H1 (cell line): ENCODE measurements around the gene MYBPC2. TPM values are rescaled to one million over a fixed set of nuclear protein-coding genes. Genes with fewer than 3 reads are reported as not detected.
A peak's percentile ranks its signal among the peaks of the same experiment; 100 is the strongest.

Experiments used
- CTCF ChIA-PET: fragments of 300-600 bp; sonication (Branson Sonifier 250); formaldehyde crosslinking; loops from one replicate; lab custom pipeline; 2021; ENCODE audit not compliant: partially characterized antibody; lab: Charles Lee
- POLR2A ChIA-PET: fragments of 300-600 bp; sonication (Branson Sonifier 250); formaldehyde crosslinking; loops from one replicate; lab custom pipeline; 2021; ENCODE audit warnings: inconsistent platforms; ENCODE audit not compliant: partially characterized antibody; lab: Charles Lee
- DNase-seq, 2 experiments: peaks; one replicate each; pipeline versions ENCODE4 v3.0.0 to v3.0.0-alpha.2; 2010 to 2022; ENCODE audit warnings: low spot score in 2 of 2, low read depth in 1 of 2, mixed read lengths in 1 of 2
- FAIRE-seq: peaks from 2 replicates; lab custom pipeline; 2011; peaks lifted over from hg19 to GRCh38; lab: Jason Lieb, UNC
- H2AFZ ChIP-seq: 2 replicates; pipeline ENCODE4 v1.8.1; 2012; ENCODE audit warnings: low read length, inconsistent platforms
- H2AK5ac ChIP-seq: 2 replicates; pipeline ENCODE4 v1.6.1; 2013; ENCODE audit warnings: low read depth, low read length
- H2BK120ac ChIP-seq: replicated peaks from 2 replicates; pipeline ENCODE3; 2013; ENCODE audit warnings: low read depth, low read length, inconsistent platforms
- H2BK12ac ChIP-seq: 2 replicates; pipeline ENCODE4 v1.6.1; 2013; ENCODE audit warnings: low read depth, low read length
- H2BK15ac ChIP-seq: 2 replicates; pipeline ENCODE4 v1.6.1; 2013; ENCODE audit warnings: low read length
- H2BK20ac ChIP-seq: 2 replicates; pipeline ENCODE4 v1.6.1; 2013; ENCODE audit warnings: low read length
- H2BK5ac ChIP-seq: 2 replicates; pipeline ENCODE4 v1.6.1; 2013; ENCODE audit warnings: low read depth, low read length
- H3K14ac ChIP-seq: 2 replicates; pipeline ENCODE4 v1.6.1; 2013; ENCODE audit warnings: inconsistent platforms; ENCODE audit not compliant: insufficient read length
- H3K18ac ChIP-seq: 2 replicates; pipeline ENCODE4 v1.6.1; 2013; ENCODE audit warnings: low read length; ENCODE audit errors: extremely low read depth
- H3K23ac ChIP-seq: 2 replicates; pipeline ENCODE4 v1.6.1; 2013; ENCODE audit warnings: inconsistent platforms; ENCODE audit not compliant: insufficient read length
- H3K23me2 ChIP-seq: 2 replicates; pipeline ENCODE4 v1.6.1; 2013; ENCODE audit warnings: low read depth, low read length
- H3K27ac ChIP-seq: 2 replicates; pipeline ENCODE4 v1.6.1; 2011; ENCODE audit warnings: low read depth, low read length, inconsistent platforms
- H3K27me3 ChIP-seq, 4 experiments: replicated peaks in 1 of 4; 1 replicate in 1 of 4; 2 replicates in 3 of 4; pipeline versions ENCODE4 v1.6.1 to v1.8.1; 2011 to 2013; ENCODE audit warnings: low read length in 3 of 4, mild to moderate bottlenecking in 3 of 4, inconsistent platforms in 2 of 4, mixed read lengths in 2 of 4, moderate library complexity in 1 of 4; ENCODE audit not compliant: control insufficient read depth in 3 of 4, insufficient read depth in 3 of 4; ENCODE audit errors: extremely low read depth in 1 of 4
- H3K36me3 ChIP-seq, 4 experiments: 2 replicates each; pipeline versions ENCODE4 v1.6.1 to v1.8.1; 2011 to 2013; ENCODE audit warnings: mild to moderate bottlenecking in 4 of 4, low read length in 3 of 4, moderate library complexity in 2 of 4, control low read depth in 1 of 4, inconsistent platforms in 1 of 4; ENCODE audit not compliant: insufficient read depth in 4 of 4, control insufficient read depth in 2 of 4
- H3K4ac ChIP-seq: replicated peaks from 2 replicates; pipeline ENCODE3; 2013; ENCODE audit warnings: low read length, low read depth, mixed read lengths, inconsistent platforms; ENCODE audit not compliant: insufficient read length
- H3K4me1 ChIP-seq, 4 experiments: replicated peaks in 1 of 4; 1 replicate in 1 of 4; 2 replicates in 3 of 4; pipeline versions ENCODE4 v1.6.1 to v1.8.1; 2011 to 2013; ENCODE audit warnings: low read length in 3 of 4, inconsistent platforms in 2 of 4, mixed read lengths in 1 of 4; ENCODE audit not compliant: insufficient read depth in 4 of 4, control insufficient read depth in 3 of 4
- H3K4me2 ChIP-seq, 2 experiments: 2 replicates each; pipeline versions ENCODE4 v1.6.1 to v1.8.1; 2011 to 2013; ENCODE audit warnings: low read depth in 2 of 2, low read length in 2 of 2, control low read depth in 1 of 2, inconsistent platforms in 1 of 2, mild to moderate bottlenecking in 1 of 2; ENCODE audit not compliant: insufficient read depth in 1 of 2
- H3K4me3 ChIP-seq, 4 experiments: fragments of 200-600, 300-600 bp in 1 of 4; sonication (generic), shearing (Covaris generic), sonication (Bioruptor Twin) in 1 of 4; 2 replicates each; pipeline versions ENCODE4 v1.5.1 to v1.8.1; 2011 to 2016; ENCODE audit warnings: low read length in 4 of 4, low read depth in 3 of 4, control low read depth in 2 of 4, inconsistent platforms in 2 of 4, mild to moderate bottlenecking in 2 of 4, mixed read lengths in 1 of 4, moderate library complexity in 1 of 4; ENCODE audit not compliant: insufficient read depth in 2 of 4; ENCODE audit errors: extremely low read depth in 1 of 4
- H3K56ac ChIP-seq: replicated peaks from 2 replicates; pipeline ENCODE3; 2013; ENCODE audit warnings: low read depth, mild to moderate bottlenecking, mixed read lengths, low read length, inconsistent platforms; ENCODE audit not compliant: insufficient read length
- H3K79me1 ChIP-seq: 2 replicates; pipeline ENCODE4 v1.6.1; 2013; ENCODE audit warnings: low read depth, low read length, control low read depth
- H3K79me2 ChIP-seq, 2 experiments: 2 replicates each; pipeline versions ENCODE4 v1.6.1 to v1.8.1; 2012 to 2013; ENCODE audit warnings: low read length in 2 of 2, mild to moderate bottlenecking in 2 of 2, inconsistent platforms in 1 of 2; ENCODE audit not compliant: insufficient read depth in 2 of 2, control insufficient read depth in 1 of 2
- H3K9ac ChIP-seq, 4 experiments: replicated peaks in 1 of 4; 1 replicate in 1 of 4; 2 replicates in 3 of 4; pipeline versions ENCODE4 v1.6.1 to v1.8.1; 2011 to 2013; ENCODE audit warnings: low read depth in 3 of 4, low read length in 3 of 4, control low read depth in 2 of 4, mild to moderate bottlenecking in 2 of 4, moderate library complexity in 2 of 4, inconsistent platforms in 1 of 4; ENCODE audit errors: extremely low read depth in 1 of 4
- H3K9me3 ChIP-seq, 2 experiments: 2 replicates each; pipeline versions ENCODE4 v1.6.1 to v1.8.1; 2012 to 2013; ENCODE audit warnings: mild to moderate bottlenecking in 2 of 2, moderate library complexity in 2 of 2, control low read depth in 1 of 2, inconsistent platforms in 1 of 2, low read depth in 1 of 2, low read length in 1 of 2, mixed read lengths in 1 of 2; ENCODE audit not compliant: insufficient read depth in 2 of 2
- H4K20me1 ChIP-seq, 2 experiments: replicated peaks in 1 of 2; 2 replicates each; pipeline versions ENCODE3 to v1.8.1; 2011 to 2013; ENCODE audit warnings: inconsistent platforms in 2 of 2, low read length in 2 of 2, mild to moderate bottlenecking in 1 of 2; ENCODE audit not compliant: insufficient read depth in 2 of 2, control insufficient read depth in 1 of 2
- H4K5ac ChIP-seq: 2 replicates; pipeline ENCODE4 v1.6.1; 2013; ENCODE audit warnings: low read length, low read depth, mixed read lengths, inconsistent platforms; ENCODE audit not compliant: insufficient read length
- H4K8ac ChIP-seq: 2 replicates; pipeline ENCODE4 v1.8.0; 2013; ENCODE audit warnings: mild to moderate bottlenecking, moderate library complexity, low read length, inconsistent platforms; ENCODE audit not compliant: insufficient read depth; ENCODE audit errors: extremely low read depth
- H4K91ac ChIP-seq: replicated peaks from 2 replicates; pipeline ENCODE3; 2013; ENCODE audit warnings: low read length, mixed read lengths, inconsistent platforms; ENCODE audit not compliant: insufficient read length
- CHD1 ChIP-seq: IDR thresholded peaks from 2 replicates; pipeline ENCODE4 v1.6.1; 2012; ENCODE audit warnings: low read depth, low read length, improper control_type of control experiment
- CHD2 ChIP-seq: IDR thresholded peaks from 2 replicates; pipeline ENCODE4 v1.6.1; 2012; ENCODE audit warnings: low read length, improper control_type of control experiment
- JUN ChIP-seq: IDR thresholded peaks from 2 replicates; pipeline ENCODE4 v1.6.1; 2011; ENCODE audit warnings: low read depth, mild to moderate bottlenecking, improper control_type of control experiment, low read length
- KDM4A ChIP-seq: IDR thresholded peaks from one replicate; pipeline ENCODE4 v1.7.1; 2012; ENCODE audit warnings: low read depth, mild to moderate bottlenecking, moderate library complexity, low read length, inconsistent platforms; ENCODE audit not compliant: severe bottlenecking
- NANOG ChIP-seq: IDR thresholded peaks from 2 replicates; pipeline ENCODE4 v1.6.1; 2011; ENCODE audit warnings: low read length, low read depth, mild to moderate bottlenecking, inconsistent platforms; ENCODE audit not compliant: insufficient read depth, poor library complexity, severe bottlenecking
- RXRA ChIP-seq: IDR thresholded peaks from 2 replicates; pipeline ENCODE4 v1.6.1; 2011; ENCODE audit warnings: low read depth, mild to moderate bottlenecking, low read length, moderate library complexity; ENCODE audit not compliant: insufficient read depth
- SP1 ChIP-seq: IDR thresholded peaks from 2 replicates; pipeline ENCODE4 v1.6.1; 2011; ENCODE audit warnings: low read depth, low read length
- WGBS, 2 experiments: shearing (Covaris generic) in 1 of 2; methylation state at CpG; one replicate each; pipeline versions ENCODE4 v1.1.6 to v1.1.7; 2013 to 2015; ENCODE audit warnings: low lambda C conversion rate in 2 of 2, mixed read lengths in 2 of 2, inconsistent platforms in 1 of 2, low coverage in 1 of 2, missing lambda C conversion rate in 1 of 2; ENCODE audit not compliant: insufficient replicate concordance in 2 of 2, insufficient coverage in 1 of 2, insufficient read length in 1 of 2; ENCODE audit errors: extremely low coverage in 1 of 2, missing lambda C conversion rate in 1 of 2; 5-methylcytosine and 5-hydroxymethylcytosine counted together
- polyA plus RNA-seq, 7 experiments: library from polyadenylated mRNA; depleted of rRNA in 3 of 7; stranded (reverse) in 5 of 7; unstranded in 2 of 7; fragments of >200 nt in 5 of 7; fragments of 200-250 nt in 2 of 7; gene quantifications; 1 replicate in 5 of 7; 2 replicates in 1 of 7; 4 replicates in 1 of 7; pipeline versions ENCODE4 v1.2.1 to v1.2.3, GENCODE V29; 2011 to 2013; ENCODE audit warnings: missing spikeins in 2 of 7, mixed read lengths in 2 of 7
- total RNA-seq: library from RNA; stranded (reverse); fragmentation: NEBNext Ultra II Directional; extraction: Animal tissue kit (Norgen Biotek cat#: 25700); gene quantifications from 2 replicates; pipeline ENCODE4 v1.2.1, GENCODE V29; 2021
- TF ChIP-seq, protein P1 (sequence below): IDR thresholded peaks from 2 replicates; pipeline ENCODE4 v1.6.1; 2012; ENCODE audit warnings: inconsistent platforms
- TF ChIP-seq, protein P2 (sequence below), 3 experiments: IDR thresholded peaks; 1 replicate in 2 of 3; 2 replicates in 1 of 3; pipeline versions ENCODE4 v1.5.1 to v1.6.1; 2011; ENCODE audit warnings: low read length in 3 of 3, mild to moderate bottlenecking in 3 of 3, inconsistent platforms in 2 of 3, low read depth in 1 of 3, moderate library complexity in 1 of 3; ENCODE audit not compliant: insufficient read depth in 1 of 3; ENCODE audit errors: control extremely low read depth in 1 of 3
- TF ChIP-seq, protein P3 (sequence below): IDR thresholded peaks from 2 replicates; pipeline ENCODE4 v1.6.1; 2012; ENCODE audit warnings: inconsistent platforms

Gene MYBPC2
- total and polyA plus RNA-seq, 2 of the 8 experiments (the other 6 are each of a cell fraction or from before 2014, with no cell fraction given) = 1.8 to 3.1 TPM

DNA sequence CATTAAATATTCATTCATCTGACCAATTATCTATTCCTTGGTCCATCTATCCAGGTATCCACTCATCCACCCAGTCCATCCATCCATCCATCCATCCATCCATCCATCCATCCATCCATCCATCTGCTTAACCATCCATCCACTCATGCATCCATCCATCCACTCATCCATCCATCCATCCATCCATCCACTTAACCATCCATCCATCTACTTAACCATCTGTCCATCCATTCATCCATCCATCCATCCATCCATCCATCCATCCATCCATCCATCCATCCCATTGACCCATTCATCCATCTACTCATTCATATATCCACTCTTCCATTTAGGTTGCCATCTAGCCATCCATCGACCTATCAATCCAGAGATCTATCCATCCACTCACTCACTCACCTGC, 11.4 kb downstream of the MYBPC2 start:
- Histone ChIP-seq H3K4ac (no peak overlapping the region), H2BK15ac (no peak overlapping the region), H3K4me2 (no peak overlapping the region), H3K27ac (no peak overlapping the region), H2BK20ac (no peak overlapping the region), H4K91ac (no peak overlapping the region), H3K14ac (no peak overlapping the region), H3K4me3 (no peak overlapping the region), H2BK120ac (no peak overlapping the region), H3K9ac (no peak overlapping the region), H3K27me3 (no peaks in the 10 kb centered on the region; a peak in 1 of 7 replicates), H3K18ac (no peak overlapping the region), H3K79me2 (no peaks in the 10 kb centered on the region), H2BK12ac (no peak overlapping the region), H2AK5ac (no peak overlapping the region), H3K79me1 (no peaks in the 10 kb centered on the region), H4K20me1 (no peaks in the 10 kb centered on the region), H4K5ac (no peak overlapping the region), H3K23me2 (peaks cover 5% of the 10 kb centered on the region; the same call in 1 of the 2 replicates), H4K8ac (no peak overlapping the region), H3K36me3 (no peaks in the 10 kb centered on the region), H2AFZ (no peak overlapping the region), H3K9me3 (no peaks in the 10 kb centered on the region), H3K23ac (no peak overlapping the region), H3K56ac (peak overlapping the region; percentile 32), H3K4me1 (no peaks in the 10 kb centered on the region), H2BK5ac (no peak overlapping the region)
- ChIA-PET CTCF (interaction anchor here (0.5 to 1.2 kb wide), 3 partner anchors 22 to 322 kb away, joined by 3 to 5 read pairs (median 3); no protein-coding TSS in a partner anchor), POLR2A (no interaction called here)
- FAIRE-seq (no peak), DNase-seq (no peak)
- WGBS, 2 experiments = 78% methylated on average over 1 of the region's 1 CpG; no CpG with 5 or more reads in 1 of the 2 experiments
- TF ChIP-seq RXRA (no peak), KDM4A (no peak), CHD1 (no peak), JUN (no peak), CHD2 (no peak), NANOG (no peak), SP1 (no peak)
- TF ChIP-seq, protein P1, sequence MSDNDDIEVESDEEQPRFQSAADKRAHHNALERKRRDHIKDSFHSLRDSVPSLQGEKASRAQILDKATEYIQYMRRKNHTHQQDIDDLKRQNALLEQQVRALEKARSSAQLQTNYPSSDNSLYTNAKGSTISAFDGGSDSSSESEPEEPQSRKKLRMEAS = no peak
- TF ChIP-seq, protein P2, sequence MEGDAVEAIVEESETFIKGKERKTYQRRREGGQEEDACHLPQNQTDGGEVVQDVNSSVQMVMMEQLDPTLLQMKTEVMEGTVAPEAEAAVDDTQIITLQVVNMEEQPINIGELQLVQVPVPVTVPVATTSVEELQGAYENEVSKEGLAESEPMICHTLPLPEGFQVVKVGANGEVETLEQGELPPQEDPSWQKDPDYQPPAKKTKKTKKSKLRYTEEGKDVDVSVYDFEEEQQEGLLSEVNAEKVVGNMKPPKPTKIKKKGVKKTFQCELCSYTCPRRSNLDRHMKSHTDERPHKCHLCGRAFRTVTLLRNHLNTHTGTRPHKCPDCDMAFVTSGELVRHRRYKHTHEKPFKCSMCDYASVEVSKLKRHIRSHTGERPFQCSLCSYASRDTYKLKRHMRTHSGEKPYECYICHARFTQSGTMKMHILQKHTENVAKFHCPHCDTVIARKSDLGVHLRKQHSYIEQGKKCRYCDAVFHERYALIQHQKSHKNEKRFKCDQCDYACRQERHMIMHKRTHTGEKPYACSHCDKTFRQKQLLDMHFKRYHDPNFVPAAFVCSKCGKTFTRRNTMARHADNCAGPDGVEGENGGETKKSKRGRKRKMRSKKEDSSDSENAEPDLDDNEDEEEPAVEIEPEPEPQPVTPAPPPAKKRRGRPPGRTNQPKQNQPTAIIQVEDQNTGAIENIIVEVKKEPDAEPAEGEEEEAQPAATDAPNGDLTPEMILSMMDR (IDR thresholded peaks at IDR 0.05; ENCODE audit: control extremely low read depth in 1 of 3, insufficient read depth in 1 of 3, low read depth in 1 of 3, low read length in 3 of 3) = no peak
- TF ChIP-seq, protein P3, sequence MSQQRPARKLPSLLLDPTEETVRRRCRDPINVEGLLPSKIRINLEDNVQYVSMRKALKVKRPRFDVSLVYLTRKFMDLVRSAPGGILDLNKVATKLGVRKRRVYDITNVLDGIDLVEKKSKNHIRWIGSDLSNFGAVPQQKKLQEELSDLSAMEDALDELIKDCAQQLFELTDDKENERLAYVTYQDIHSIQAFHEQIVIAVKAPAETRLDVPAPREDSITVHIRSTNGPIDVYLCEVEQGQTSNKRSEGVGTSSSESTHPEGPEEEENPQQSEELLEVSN = no peak
